HL-60 (cell line): ENCODE measurements around the gene RLF.

Source experiments
- CTCF ChIP-seq: IDR thresholded peaks from one replicate; pipeline ENCODE4 v1.5.1; 2011; ENCODE audit warnings: low read length, control low read depth, inconsistent platforms; ENCODE audit not compliant: insufficient read depth
- SPI1 ChIP-seq: IDR thresholded peaks from 2 replicates; pipeline ENCODE4 v1.6.1; 2012; ENCODE audit warnings: low read depth, mild to moderate bottlenecking, borderline replicate concordance
- TF ChIP-seq, protein P1 (sequence below): IDR thresholded peaks from 2 replicates; pipeline ENCODE4 v1.6.1; 2012; ENCODE audit warnings: low read depth; ENCODE audit not compliant: insufficient replicate concordance

DNA sequence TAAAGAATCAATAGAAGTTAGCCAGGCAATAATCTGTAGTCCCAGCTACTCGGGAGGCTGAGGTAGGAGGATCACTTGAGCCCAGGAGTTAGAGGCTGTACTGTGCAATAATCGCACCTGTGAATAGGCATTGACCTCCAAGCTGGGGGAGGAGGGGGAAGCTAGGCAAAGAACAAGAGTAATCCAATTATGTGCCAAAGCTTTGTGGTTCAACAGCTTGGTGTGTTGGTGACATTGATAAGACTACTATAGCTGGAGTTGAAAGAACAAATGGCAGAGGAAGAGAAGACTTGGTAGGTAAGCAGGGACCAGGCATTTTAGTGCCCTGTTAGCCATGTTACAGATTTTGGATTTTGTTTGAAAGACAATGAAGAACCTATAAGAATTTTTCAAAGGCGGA, 84.5 kb downstream of the RLF start:
- TF ChIP-seq CTCF: no peak
- TF ChIP-seq SPI1: no peak
- TF ChIP-seq, protein P1, sequence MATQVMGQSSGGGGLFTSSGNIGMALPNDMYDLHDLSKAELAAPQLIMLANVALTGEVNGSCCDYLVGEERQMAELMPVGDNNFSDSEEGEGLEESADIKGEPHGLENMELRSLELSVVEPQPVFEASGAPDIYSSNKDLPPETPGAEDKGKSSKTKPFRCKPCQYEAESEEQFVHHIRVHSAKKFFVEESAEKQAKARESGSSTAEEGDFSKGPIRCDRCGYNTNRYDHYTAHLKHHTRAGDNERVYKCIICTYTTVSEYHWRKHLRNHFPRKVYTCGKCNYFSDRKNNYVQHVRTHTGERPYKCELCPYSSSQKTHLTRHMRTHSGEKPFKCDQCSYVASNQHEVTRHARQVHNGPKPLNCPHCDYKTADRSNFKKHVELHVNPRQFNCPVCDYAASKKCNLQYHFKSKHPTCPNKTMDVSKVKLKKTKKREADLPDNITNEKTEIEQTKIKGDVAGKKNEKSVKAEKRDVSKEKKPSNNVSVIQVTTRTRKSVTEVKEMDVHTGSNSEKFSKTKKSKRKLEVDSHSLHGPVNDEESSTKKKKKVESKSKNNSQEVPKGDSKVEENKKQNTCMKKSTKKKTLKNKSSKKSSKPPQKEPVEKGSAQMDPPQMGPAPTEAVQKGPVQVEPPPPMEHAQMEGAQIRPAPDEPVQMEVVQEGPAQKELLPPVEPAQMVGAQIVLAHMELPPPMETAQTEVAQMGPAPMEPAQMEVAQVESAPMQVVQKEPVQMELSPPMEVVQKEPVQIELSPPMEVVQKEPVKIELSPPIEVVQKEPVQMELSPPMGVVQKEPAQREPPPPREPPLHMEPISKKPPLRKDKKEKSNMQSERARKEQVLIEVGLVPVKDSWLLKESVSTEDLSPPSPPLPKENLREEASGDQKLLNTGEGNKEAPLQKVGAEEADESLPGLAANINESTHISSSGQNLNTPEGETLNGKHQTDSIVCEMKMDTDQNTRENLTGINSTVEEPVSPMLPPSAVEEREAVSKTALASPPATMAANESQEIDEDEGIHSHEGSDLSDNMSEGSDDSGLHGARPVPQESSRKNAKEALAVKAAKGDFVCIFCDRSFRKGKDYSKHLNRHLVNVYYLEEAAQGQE: no peak
